GM18520 (cell line): ENCODE measurements around the gene TNFRSF1A.
"Not testable (repeated sequence)": the region's sequence is repeated elsewhere in the genome, so short reads cannot be mapped to it uniquely, and the experiment has no call there.

Experiments
- ATAC-seq: cut with Tn5 transposase; IDR thresholded peaks from one replicate; pipeline ENCODE4 v1.9.1; 2021; ENCODE audit not compliant: unreplicated experiment

The TNFRSF1A gene

GRCh38 chr12:6338536-6338935 lies 3.3 kb downstream of the TNFRSF1A start:
- ATAC-seq: not testable (repeated sequence)

DNA sequence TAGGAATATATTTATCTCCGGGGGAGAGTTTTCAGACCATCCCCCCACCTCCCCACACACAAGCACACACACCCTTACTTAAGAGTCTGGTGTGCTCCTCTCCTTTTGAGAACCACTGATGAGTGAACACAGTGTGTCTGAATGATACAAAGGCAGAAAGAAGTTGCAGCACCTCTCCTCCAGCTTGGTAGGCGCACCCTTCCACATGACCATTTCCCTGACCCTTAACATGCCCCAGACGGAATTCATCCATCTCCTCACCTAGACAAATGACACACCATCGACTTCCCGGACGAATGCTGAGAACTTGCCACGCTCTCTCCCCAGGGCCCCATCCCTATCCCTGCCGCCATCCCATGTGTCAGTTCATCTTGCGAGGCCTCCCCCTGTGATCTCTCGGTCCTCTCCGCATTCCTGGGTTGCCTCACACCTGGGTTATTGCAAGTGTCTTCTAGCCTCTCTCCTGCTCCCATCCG lies 3.9 kb downstream of the TNFRSF1A start:
- no peak for ATAC-seq

DNA sequence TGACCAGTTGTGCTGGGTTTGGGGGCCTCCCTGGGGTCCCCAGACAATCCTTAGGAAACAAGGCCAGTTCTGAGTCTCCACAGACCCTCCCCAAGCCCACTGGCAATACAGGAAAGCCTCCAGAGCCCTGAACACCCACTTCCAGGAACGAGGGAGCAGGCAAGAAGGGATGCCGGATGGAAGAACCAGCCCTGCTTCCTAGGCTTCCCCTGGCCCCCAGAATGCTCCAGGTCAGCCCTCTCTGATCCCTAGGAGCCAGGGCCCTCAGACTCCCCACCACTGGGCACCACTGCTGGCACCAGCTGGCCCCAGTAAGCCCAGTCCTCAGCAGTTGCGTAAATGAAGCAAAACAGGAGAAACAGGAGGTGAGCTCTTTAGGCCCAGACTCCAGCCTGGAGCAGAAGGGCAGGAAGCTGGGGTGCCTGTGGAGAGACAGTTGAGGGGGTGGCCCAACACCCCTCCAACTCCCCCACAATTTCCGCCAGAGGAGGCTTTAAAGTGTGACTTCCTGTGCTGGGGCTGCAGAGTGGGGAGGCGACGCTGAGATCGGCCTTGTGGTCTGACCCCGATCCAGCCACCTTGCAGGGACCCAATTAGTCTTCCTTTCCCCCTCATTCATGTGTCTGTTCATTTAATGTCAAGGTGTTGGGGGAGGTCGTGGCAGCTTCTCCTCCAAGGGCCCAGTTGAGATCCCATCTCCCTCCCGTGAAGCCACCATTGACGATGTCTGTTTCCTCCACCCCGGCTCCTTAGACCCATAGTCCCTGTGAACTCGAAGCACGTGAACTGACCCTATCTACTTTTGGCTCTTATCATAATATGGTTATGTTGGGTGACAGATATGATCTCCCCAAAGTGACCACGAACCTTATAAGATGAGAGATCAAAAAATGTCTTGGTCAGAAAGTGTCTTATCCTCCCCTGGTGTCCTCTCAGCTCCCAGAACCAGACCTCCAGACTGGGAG lies 4.7 kb downstream of the TNFRSF1A start:
- no peak for ATAC-seq

DNA sequence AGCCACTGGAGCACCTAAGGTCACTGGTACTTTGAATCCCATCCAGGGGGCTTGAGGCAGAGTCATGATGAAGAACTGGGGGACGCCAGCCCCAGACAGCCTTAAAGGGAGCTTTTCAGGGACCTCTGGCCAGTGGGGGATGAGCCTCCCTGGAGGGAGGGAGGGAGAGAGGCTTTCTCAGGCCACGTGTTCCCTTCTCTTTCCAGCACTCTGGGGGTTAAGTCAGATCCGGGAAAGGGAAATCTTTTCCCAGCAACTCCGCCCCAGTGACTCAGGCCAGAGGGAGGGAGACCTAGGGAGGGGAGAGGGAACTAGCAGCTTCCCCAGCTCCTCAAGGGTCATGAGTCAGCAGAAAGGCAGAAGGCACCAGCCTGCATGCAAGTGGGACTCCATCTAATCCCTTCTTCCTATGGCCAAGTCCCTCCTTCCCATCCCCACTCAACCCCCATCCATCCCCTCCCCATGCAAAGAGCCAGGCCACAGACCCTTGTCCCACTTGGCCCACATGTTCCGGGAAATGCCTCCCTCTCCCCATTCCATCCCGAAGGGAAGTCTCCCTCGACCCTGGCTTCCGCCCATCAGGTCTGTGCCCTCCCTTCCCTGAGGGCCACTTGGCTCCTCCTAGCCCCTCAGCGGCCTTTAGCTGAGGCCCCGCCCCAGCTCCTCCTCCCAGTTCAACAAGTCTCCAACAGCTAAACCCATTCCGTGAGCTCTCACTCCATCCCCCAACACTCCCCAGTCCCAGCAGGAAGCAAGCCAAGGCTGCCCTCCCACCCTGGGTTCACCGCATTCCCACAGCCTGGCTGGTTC lies 5.6 kb downstream of the TNFRSF1A start:
- no peak for ATAC-seq

GRCh38 chr12:6335451-6336078 lies 6.3 kb downstream of the TNFRSF1A start:
- ATAC-seq: no peak

- no peak for ATAC-seq
Measured at GRCh38 chr12:6334940-6335450, 6.9 kb downstream of the TNFRSF1A start.

- no peak for ATAC-seq
Measured at GRCh38 chr12:6334359-6334758, 7.5 kb downstream of the TNFRSF1A start.

- ATAC-seq: no peak
Measured at GRCh38 chr12:6333566-6333965, 8.3 kb downstream of the TNFRSF1A start.

- no peak for ATAC-seq
Measured at GRCh38 chr12:6333029-6333428, 8.8 kb downstream of the TNFRSF1A start.

- ATAC-seq: no peak
Measured at GRCh38 chr12:6332459-6332858, 9.4 kb downstream of the TNFRSF1A start.

DNA sequence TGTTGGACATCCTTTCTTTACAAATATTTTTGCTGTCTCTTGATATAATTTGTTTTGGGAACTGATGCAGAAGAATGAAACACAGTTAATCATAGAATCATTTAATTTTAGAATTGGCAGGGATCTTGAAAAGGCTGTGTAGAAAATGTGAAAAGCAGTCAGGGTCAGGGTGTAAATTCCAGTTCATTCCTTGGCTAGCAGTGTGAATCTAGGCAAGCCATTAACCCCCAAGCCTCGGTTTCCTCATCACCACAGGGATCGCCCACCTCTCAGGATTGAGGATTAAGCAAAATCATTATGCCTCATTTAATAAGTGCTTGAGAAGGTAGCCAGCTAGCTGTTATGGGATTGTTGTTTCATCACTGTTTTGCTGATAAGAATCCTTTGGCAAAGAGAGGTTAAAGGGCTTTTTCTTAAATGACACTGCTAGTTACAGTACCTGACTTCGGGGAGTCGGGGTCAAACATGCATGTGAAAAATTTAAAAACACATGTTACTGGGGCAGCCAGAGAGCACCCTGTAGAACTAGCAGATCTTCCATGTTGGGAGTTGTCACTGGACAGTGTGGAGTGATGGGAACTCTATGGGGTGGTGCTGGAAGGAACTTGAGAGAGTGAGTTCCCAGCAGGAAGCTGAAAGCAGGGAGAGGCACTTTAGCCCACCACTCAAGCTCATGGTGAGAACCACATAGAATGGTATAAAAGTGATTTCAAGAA lies 10.7 kb downstream of the TNFRSF1A start:
- no peak for ATAC-seq

DNA sequence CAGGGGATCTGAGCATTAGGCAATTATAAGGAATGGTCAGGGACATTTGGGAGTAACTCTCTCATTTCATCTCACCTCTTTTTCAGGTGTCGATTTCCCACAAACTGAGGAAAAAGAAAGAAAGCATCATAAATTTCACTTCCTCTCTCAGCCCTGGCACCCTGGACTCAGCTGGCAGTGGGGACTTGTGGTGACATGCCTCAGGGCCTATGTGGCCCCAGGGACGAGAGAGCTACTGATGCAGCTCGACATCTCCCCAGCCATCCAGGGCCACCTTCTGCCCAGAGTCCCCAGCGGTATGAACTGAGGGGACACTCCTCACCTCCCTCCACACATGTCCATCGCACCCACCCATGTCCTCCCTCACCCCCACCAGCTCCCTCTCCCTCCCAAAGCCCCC lies 11.7 kb downstream of the TNFRSF1A start:
- ATAC-seq: no peak

DNA sequence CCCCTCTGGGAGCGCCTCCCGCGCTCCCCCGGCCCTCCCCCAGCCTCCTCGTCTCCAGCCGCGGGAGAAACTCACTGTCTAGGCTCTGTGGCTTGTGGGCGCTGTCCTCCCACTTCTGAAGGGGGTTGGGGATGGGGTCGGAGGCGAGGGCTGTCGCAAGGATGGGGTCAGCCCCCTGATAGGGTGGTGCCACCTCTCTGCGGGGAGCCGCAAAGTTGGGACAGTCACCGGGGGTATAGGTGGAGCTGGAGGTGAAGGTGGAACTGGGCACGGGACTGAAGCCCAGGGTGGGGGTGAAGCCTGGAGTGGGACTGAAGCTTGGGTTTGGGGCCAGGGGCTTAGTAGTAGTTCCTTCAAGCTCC lies 12.2 kb downstream of the TNFRSF1A start:
- no peak for ATAC-seq

DNA sequence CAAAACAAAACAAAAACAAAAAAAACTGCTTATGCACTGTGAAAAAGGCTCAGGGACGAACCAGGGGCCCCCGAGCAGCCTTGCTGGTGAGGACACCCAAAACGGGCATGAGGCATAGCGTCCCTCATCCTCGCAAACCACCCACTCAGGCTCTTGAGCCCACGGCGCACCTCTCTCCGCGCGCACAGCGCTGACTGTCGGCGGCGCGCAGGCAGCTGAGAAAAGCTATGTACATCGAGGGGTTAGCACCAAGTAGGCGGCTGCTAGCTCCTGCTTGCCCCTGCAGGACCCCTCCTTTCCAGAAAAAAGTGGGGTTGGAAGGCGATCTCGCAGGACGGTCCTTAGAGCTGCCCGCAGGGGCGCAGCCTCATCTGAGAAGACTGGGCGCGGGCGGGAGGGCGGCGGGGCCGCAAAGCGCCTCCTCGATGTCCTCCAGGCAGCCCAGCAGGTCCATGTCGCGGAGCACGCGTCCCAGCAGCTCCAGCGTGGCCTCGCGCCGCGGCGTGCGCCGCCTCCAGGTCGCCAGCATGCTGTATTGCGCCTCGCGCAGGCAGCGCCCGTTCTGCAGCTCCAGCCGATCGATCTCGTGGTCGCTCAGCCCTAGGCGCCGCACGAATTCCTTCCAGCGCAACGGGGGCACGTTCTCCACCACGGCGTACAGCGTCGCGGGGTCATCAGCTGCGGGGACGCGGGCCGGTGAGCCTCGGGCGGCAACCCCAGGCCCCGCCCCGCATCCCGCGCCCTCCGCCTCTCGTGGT lies 12.8 kb downstream of the TNFRSF1A start:
- no peak for ATAC-seq

- no peak for ATAC-seq
Measured at GRCh38 chr12:6328045-6328779, 13.7 kb downstream of the TNFRSF1A start.

- ATAC-seq: no peak
Measured at GRCh38 chr12:6327229-6328041, 14.4 kb downstream of the TNFRSF1A start.

- ATAC-seq: no peak
Measured at GRCh38 chr12:6326316-6327228, 15.3 kb downstream of the TNFRSF1A start.
